Measurements from ENCODE around the gene NMB.

- TF ChIP-seq, protein P1, sequence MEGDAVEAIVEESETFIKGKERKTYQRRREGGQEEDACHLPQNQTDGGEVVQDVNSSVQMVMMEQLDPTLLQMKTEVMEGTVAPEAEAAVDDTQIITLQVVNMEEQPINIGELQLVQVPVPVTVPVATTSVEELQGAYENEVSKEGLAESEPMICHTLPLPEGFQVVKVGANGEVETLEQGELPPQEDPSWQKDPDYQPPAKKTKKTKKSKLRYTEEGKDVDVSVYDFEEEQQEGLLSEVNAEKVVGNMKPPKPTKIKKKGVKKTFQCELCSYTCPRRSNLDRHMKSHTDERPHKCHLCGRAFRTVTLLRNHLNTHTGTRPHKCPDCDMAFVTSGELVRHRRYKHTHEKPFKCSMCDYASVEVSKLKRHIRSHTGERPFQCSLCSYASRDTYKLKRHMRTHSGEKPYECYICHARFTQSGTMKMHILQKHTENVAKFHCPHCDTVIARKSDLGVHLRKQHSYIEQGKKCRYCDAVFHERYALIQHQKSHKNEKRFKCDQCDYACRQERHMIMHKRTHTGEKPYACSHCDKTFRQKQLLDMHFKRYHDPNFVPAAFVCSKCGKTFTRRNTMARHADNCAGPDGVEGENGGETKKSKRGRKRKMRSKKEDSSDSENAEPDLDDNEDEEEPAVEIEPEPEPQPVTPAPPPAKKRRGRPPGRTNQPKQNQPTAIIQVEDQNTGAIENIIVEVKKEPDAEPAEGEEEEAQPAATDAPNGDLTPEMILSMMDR (conservative IDR thresholded peaks at IDR 0.05; ENCODE audit: low read depth, low read length), result no peak
- TF ChIP-seq EZH2 (IDR thresholded peaks at IDR 0.05; ENCODE audit: low read length, unreplicated experiment) (no peak), EZH2phosphoT487 (IDR thresholded peaks at IDR 0.05; ENCODE audit: borderline replicate concordance, low read length) (no peak)
Observed at GRCh38 chr15:84668221-84668982, 10.4 kb upstream of the NMB start.
